ENCODE results near the gene POGZ.
"Not testable (repeated sequence)": the region's sequence is repeated elsewhere in the genome, so short reads cannot be mapped to it uniquely, and the experiment has no call there.

POGZ gene

GRCh38 chr1:151443846-151444782 lies 15.2 kb downstream of the POGZ start:
- Histone ChIP-seq H3K9me3 (ENCODE audit: insufficient read depth, low read depth, low read length) (no peaks in the 10 kb centered on the region), H3K36me3 (ENCODE audit: insufficient read depth, low read length) (peaks cover 25% of the 10 kb centered on the region), H3K79me2 (ENCODE audit: insufficient read depth, low read length) (peaks cover 100% of the 10 kb centered on the region), H3K4me1 (ENCODE audit: insufficient read depth, low read length, poor library complexity, severe bottlenecking) (peaks cover 13% of the 10 kb centered on the region), H3K9ac (ENCODE audit: low read depth, low read length, poor library complexity, severe bottlenecking) (no peak overlapping the region), H3K4me3 (ENCODE audit: low read length, poor library complexity, severe bottlenecking) (no peak overlapping the region), H3K4me2 (ENCODE audit: low read depth, low read length, poor library complexity, severe bottlenecking) (peak overlapping the region; percentile 18), H3F3A (ENCODE audit: low read depth) (0 out of 2 replicates have a peak, but pooled peaks cover 9% of the 10 kb centered on the region), H3K27me3 (ENCODE audit: insufficient read depth, low read length, poor library complexity, severe bottlenecking) (no peaks in the 10 kb centered on the region), H4K20me1 (ENCODE audit: insufficient read depth, low read length, poor library complexity, severe bottlenecking) (peaks cover 94% of the 10 kb centered on the region), H2AFZ (ENCODE audit: low read length) (no peak overlapping the region), H3K9me2 (replicated peaks; ENCODE audit: low read depth, low read length) (no peaks in the 10 kb centered on the region)
- TF ChIP-seq CTCF (conservative IDR thresholded peaks at IDR 0.05; ENCODE audit: low read length) (peak; percentile 86), EZH2phosphoT487 (IDR thresholded peaks at IDR 0.05; ENCODE audit: borderline replicate concordance) (no peak)

- H3K36me3 ChIP-seq (ENCODE audit: insufficient read depth, low read length): peaks cover 60% of the 10 kb centered on the region
- not testable (repeated sequence) for H3K27me3 ChIP-seq (ENCODE audit: insufficient read depth, low read length, poor library complexity, severe bottlenecking); H3K4me1 ChIP-seq (ENCODE audit: insufficient read depth, low read length, poor library complexity, severe bottlenecking); H3K9ac ChIP-seq (ENCODE audit: low read depth, low read length, poor library complexity, severe bottlenecking); H3K9me2 ChIP-seq (replicated peaks; ENCODE audit: low read depth, low read length); H3F3A ChIP-seq (ENCODE audit: low read depth); H3K4me3 ChIP-seq (ENCODE audit: low read length, poor library complexity, severe bottlenecking); H2AFZ ChIP-seq (ENCODE audit: low read length); H3K9me3 ChIP-seq (ENCODE audit: insufficient read depth, low read depth, low read length); H3K4me2 ChIP-seq (ENCODE audit: low read depth, low read length, poor library complexity, severe bottlenecking)
- peaks cover 85% of the 10 kb centered on the region for H4K20me1 ChIP-seq (ENCODE audit: insufficient read depth, low read length, poor library complexity, severe bottlenecking)
- peaks cover 99% of the 10 kb centered on the region for H3K79me2 ChIP-seq (ENCODE audit: insufficient read depth, low read length)
Measured at GRCh38 chr1:151437396-151437795, 21.9 kb downstream of the POGZ start.

GRCh38 chr1:151436985-151437384 lies 22.3 kb downstream of the POGZ start:
- no peak overlapping the region for H2AFZ ChIP-seq (ENCODE audit: low read length)
- H3K9me2 ChIP-seq (replicated peaks; ENCODE audit: low read depth, low read length): no peaks in the 10 kb centered on the region
- H3K4me3 ChIP-seq (ENCODE audit: low read length, poor library complexity, severe bottlenecking): no peak overlapping the region
- H3K9ac ChIP-seq (ENCODE audit: low read depth, low read length, poor library complexity, severe bottlenecking): no peak overlapping the region
- no peaks in the 10 kb centered on the region for H3K27me3 ChIP-seq (ENCODE audit: insufficient read depth, low read length, poor library complexity, severe bottlenecking)
- H4K20me1 ChIP-seq (ENCODE audit: insufficient read depth, low read length, poor library complexity, severe bottlenecking): peaks cover 85% of the 10 kb centered on the region
- no peaks in the 10 kb centered on the region for H3K9me3 ChIP-seq (ENCODE audit: insufficient read depth, low read depth, low read length)
- H3K79me2 ChIP-seq (ENCODE audit: insufficient read depth, low read length): peaks cover 99% of the 10 kb centered on the region
- H3K4me1 ChIP-seq (ENCODE audit: insufficient read depth, low read length, poor library complexity, severe bottlenecking): no peaks in the 10 kb centered on the region
- H3F3A ChIP-seq (ENCODE audit: low read depth): no peaks in the 10 kb centered on the region
- peaks cover 62% of the 10 kb centered on the region for H3K36me3 ChIP-seq (ENCODE audit: insufficient read depth, low read length)
- no peak for TF ChIP-seq CTCF (conservative IDR thresholded peaks at IDR 0.05; ENCODE audit: low read length)
- no peak for TF ChIP-seq EZH2phosphoT487 (IDR thresholded peaks at IDR 0.05; ENCODE audit: borderline replicate concordance)
- H3K4me2 ChIP-seq (ENCODE audit: low read depth, low read length, poor library complexity, severe bottlenecking): no peak overlapping the region
